SU-DHL-6 (cell line): Measurements from ENCODE around the gene VEGFC.

Source experiments
- H2AFZ ChIP-seq: fragments of 200-600 bp; sonication (generic); 2 replicates; pipeline ENCODE4 v1.6.1; 2014; ENCODE audit warnings: low read depth, mild to moderate bottlenecking, moderate library complexity, mixed read lengths, antibody characterized with exemption, low read length; ENCODE audit not compliant: severe bottlenecking
- H3F3A ChIP-seq: fragments of 200-600 bp; shearing (Covaris generic); 2 replicates; pipeline ENCODE4 v1.6.0; 2016; ENCODE audit warnings: antibody characterized with exemption, mild to moderate bottlenecking; ENCODE audit not compliant: insufficient read depth
- H3K27ac ChIP-seq: fragments of 200-600 bp; sonication (generic); 2 replicates; pipeline ENCODE4 v1.5.1; 2016; ENCODE audit warnings: low read depth, mild to moderate bottlenecking, low read length, moderate library complexity, mixed read lengths
- H3K27me3 ChIP-seq: fragments of 200-600 bp; sonication (generic), shearing (Covaris generic); 2 replicates; pipeline ENCODE4 v1.6.0; 2014; ENCODE audit warnings: mild to moderate bottlenecking, low read length
- H3K36me3 ChIP-seq: fragments of 200-600 bp; sonication (generic); 2 replicates; pipeline ENCODE4 v1.6.1; 2014; ENCODE audit warnings: mild to moderate bottlenecking, low read length, mixed read lengths
- H3K4me2 ChIP-seq: fragments of 300-600, 200-600 bp; shearing (Covaris generic), sonication (generic); 2 replicates; pipeline ENCODE4 v1.6.0; 2014; ENCODE audit warnings: low read length, low read depth, mild to moderate bottlenecking; ENCODE audit not compliant: poor library complexity, severe bottlenecking
- H3K4me3 ChIP-seq: fragments of 200-600 bp; sonication (generic); 2 replicates; pipeline ENCODE4 v1.5.1; 2014; ENCODE audit warnings: antibody characterized with exemption, low read length, mild to moderate bottlenecking, mixed read lengths; ENCODE audit not compliant: insufficient read depth, poor library complexity, severe bottlenecking
- H3K79me2 ChIP-seq: fragments of 200-600 bp; sonication (generic); 2 replicates; pipeline ENCODE4 v1.6.1; 2014; ENCODE audit warnings: mild to moderate bottlenecking, low read length, moderate library complexity; ENCODE audit not compliant: insufficient read depth
- H3K9ac ChIP-seq: fragments of 200-600 bp; sonication (generic); 2 replicates; pipeline ENCODE4 v1.7.0; 2014; ENCODE audit warnings: mild to moderate bottlenecking, low read length
- H3K9me2 ChIP-seq: fragments of 200-600 bp; sonication (generic); replicated peaks from 2 replicates; pipeline ENCODE4 v1.6.1; 2014; ENCODE audit warnings: low read length; ENCODE audit not compliant: insufficient read depth
- H3K9me3 ChIP-seq: fragments of 200-600 bp; sonication (generic); 2 replicates; pipeline ENCODE4 v1.6.1; 2014; ENCODE audit warnings: low read length, mixed read lengths; ENCODE audit not compliant: insufficient read depth
- H4K20me1 ChIP-seq: fragments of 200-600 bp; sonication (generic); 2 replicates; pipeline ENCODE4 v1.6.1; 2014; ENCODE audit warnings: low read depth, mild to moderate bottlenecking, antibody characterized with exemption, low read length, moderate library complexity, mixed read lengths
- CTCF ChIP-seq: fragments of 200-600 bp; sonication (generic); IDR thresholded peaks from one replicate; pipeline ENCODE4 v1.5.1; 2017; ENCODE audit warnings: antibody characterized with exemption, mild to moderate bottlenecking, low read length, moderate library complexity; ENCODE audit not compliant: insufficient read depth, poor library complexity, severe bottlenecking
- EZH2phosphoT487 ChIP-seq: fragments of 200-600 bp; sonication (generic), shearing (Covaris generic); conservative IDR thresholded peaks from 2 replicates; pipeline ENCODE4 v1.6.1; 2018; ENCODE audit warnings: mild to moderate bottlenecking, antibody characterized with exemption, low read length, moderate library complexity, mixed read lengths

VEGFC gene

GRCh38 chr4:176833400-176834175, 40.9 kb upstream of the VEGFC start:
- no peaks in the 10 kb centered on the region for H3K36me3 ChIP-seq
- H3K9ac ChIP-seq: no peak overlapping the region
- no peak overlapping the region for H2AFZ ChIP-seq
- H3K9me3 ChIP-seq: no peaks in the 10 kb centered on the region
- no peaks in the 10 kb centered on the region for H3F3A ChIP-seq
- H3K27ac ChIP-seq: no peak overlapping the region
- no peak overlapping the region for H3K4me2 ChIP-seq
- H3K27me3 ChIP-seq: no peaks in the 10 kb centered on the region
- no peaks in the 10 kb centered on the region for H3K79me2 ChIP-seq
- H4K20me1 ChIP-seq: no peaks in the 10 kb centered on the region
- H3K9me2 ChIP-seq: no peaks in the 10 kb centered on the region
- H3K4me3 ChIP-seq: no peak overlapping the region
- TF ChIP-seq CTCF: no peak
- TF ChIP-seq EZH2phosphoT487: no peak

- Histone ChIP-seq H3F3A (no peaks in the 10 kb centered on the region), H4K20me1 (no peaks in the 10 kb centered on the region), H2AFZ (no peak overlapping the region), H3K9me2 (no peaks in the 10 kb centered on the region), H3K27ac (no peak overlapping the region), H3K4me2 (no peak overlapping the region), H3K9ac (no peak overlapping the region), H3K36me3 (no peaks in the 10 kb centered on the region), H3K9me3 (no peaks in the 10 kb centered on the region), H3K79me2 (no peaks in the 10 kb centered on the region), H3K4me3 (no peak overlapping the region), H3K27me3 (no peaks in the 10 kb centered on the region)
- TF ChIP-seq EZH2phosphoT487: no peak
- TF ChIP-seq CTCF: no peak
Measured at GRCh38 chr4:176830971-176831370, 38.2 kb upstream of the VEGFC start.

GRCh38 chr4:176825586-176825985, 32.9 kb upstream of the VEGFC start:
- no peak overlapping the region for H3K27ac ChIP-seq
- TF ChIP-seq EZH2phosphoT487 (no peak), CTCF (no peak)

More at GRCh38 chr4:176825586-176825985, 32.9 kb upstream of the VEGFC start:
- no peaks in the 10 kb centered on the region for H3K9me2 ChIP-seq
- H3K79me2 ChIP-seq: no peaks in the 10 kb centered on the region
- no peak overlapping the region for H3K4me3 ChIP-seq
- no peaks in the 10 kb centered on the region for H3K9me3 ChIP-seq
- no peaks in the 10 kb centered on the region for H3K36me3 ChIP-seq
- no peak overlapping the region for H3K4me2 ChIP-seq
- H2AFZ ChIP-seq: no peak overlapping the region
- H3K9ac ChIP-seq: no peak overlapping the region
- no peaks in the 10 kb centered on the region for H3F3A ChIP-seq
- H3K27me3 ChIP-seq: no peaks in the 10 kb centered on the region
- no peaks in the 10 kb centered on the region for H4K20me1 ChIP-seq
